ENCODE data around the gene OR14C36.

- TF ChIP-seq CTCF (IDR thresholded peaks at IDR 0.05 in 4 of 5, conservative IDR thresholded peaks at IDR 0.05 in 1 of 5), result no peak
- no peak for TF ChIP-seq POLR2A (IDR thresholded peaks at IDR 0.05)
Observed at GRCh38 chr1:248316796-248317195, 31.8 kb upstream of the OR14C36 start.

Data from gastrocnemius medialis (tissue), 4 donors.